MCF 10A (cell line): ENCODE data around the gene PRLR. TPM values are rescaled to one million over a fixed set of nuclear protein-coding genes. Genes with fewer than 3 reads are reported as not detected.

Experiments
- BruUV-seq: library from RNA; stranded (reverse); fragments of 400-500 nt; replicated peaks from 2 replicates; lab custom pipeline; 2021; lab: Mats Ljungman, UMichigan
- CTCF ChIA-PET: fragments of 300-600 bp; sonication (Branson Sonifier 250); formaldehyde crosslinking; extraction: SDS; loops from one replicate; lab custom pipeline; 2021; ENCODE audit warnings: antibody characterized with exemption, inconsistent platforms; lab: Yijun Ruan, JAX
- POLR2A ChIA-PET: fragments of 300-600, 350-650 bp; sonication (Branson Sonifier 250); formaldehyde crosslinking; extraction: SDS; loops from one replicate; lab custom pipeline; 2020; ENCODE audit warnings: antibody characterized with exemption, inconsistent platforms; lab: Yijun Ruan, JAX
- DNase-seq: peaks from one replicate; pipeline ENCODE4 v3.0.0-alpha.2; 2018; ENCODE audit not compliant: unreplicated experiment
- H3K27ac Mint-ChIP-seq: one replicate; pipeline ENCODE4 v1.8.0; 2022; ENCODE audit warnings: mild to moderate bottlenecking, low read depth, mixed read lengths; ENCODE audit not compliant: unreplicated experiment
- H3K27me3 Mint-ChIP-seq: one replicate; pipeline ENCODE4 v1.8.0; 2022; ENCODE audit warnings: mixed read lengths; ENCODE audit not compliant: insufficient read depth, unreplicated experiment
- H3K36me3 Mint-ChIP-seq: one replicate; pipeline ENCODE4 v1.8.0; 2022; ENCODE audit warnings: mild to moderate bottlenecking, moderate library complexity, mixed read lengths; ENCODE audit not compliant: insufficient read depth, unreplicated experiment
- H3K4me1 Mint-ChIP-seq: one replicate; pipeline ENCODE4 v1.8.0; 2022; ENCODE audit warnings: mixed read lengths; ENCODE audit not compliant: insufficient read depth, unreplicated experiment
- H3K4me3 Mint-ChIP-seq: one replicate; pipeline ENCODE4 v1.8.0; 2022; ENCODE audit warnings: mild to moderate bottlenecking, moderate library complexity, mixed read lengths; ENCODE audit not compliant: unreplicated experiment
- H3K9me3 Mint-ChIP-seq: one replicate; pipeline ENCODE4 v1.8.0; 2022; ENCODE audit warnings: mixed read lengths; ENCODE audit not compliant: unreplicated experiment
- CTCF ChIP-seq: fragments of 200-600 bp; IDR thresholded peaks from one replicate; pipeline ENCODE4 v1.8.0; 2022; ENCODE audit warnings: antibody characterized with exemption, mild to moderate bottlenecking; ENCODE audit not compliant: unreplicated experiment
- intact Hi-C: fragments of 100-400 bp; cut with micrococcal nuclease; formaldehyde crosslinking; loops from 2 replicates; pipeline ENCODE4 v1.14.1; 2022
- total RNA-seq: library from RNA; stranded (reverse); gene quantifications from 2 replicates; pipeline ENCODE4 v1.2.3, GENCODE V29; 2022

PRLR gene
- total RNA-seq, 1 experiment from 2014 or later = 0.16 TPM

- ChIA-PET POLR2A (interaction anchor here (0.6 kb wide), 1 partner anchor 731 kb away, joined by 3 read pairs; no protein-coding TSS in a partner anchor), CTCF (interaction anchor here (0.6 to 1.2 kb wide), 2 partner anchors 10 to 78 kb away, joined by 3 read pairs; no protein-coding TSS in a partner anchor)
- Mint-ChIP-seq H3K4me3 (no peak overlapping the region), H3K4me1 (no peaks in the 10 kb centered on the region), H3K27ac (no peak overlapping the region), H3K36me3 (no peaks in the 10 kb centered on the region), H3K27me3 (peaks cover 14% of the 10 kb centered on the region), H3K9me3 (no peaks in the 10 kb centered on the region)
- no peak for DNase-seq
- TF ChIP-seq CTCF = no peak
- intact Hi-C loops = no loop called here
- BruUV-seq = no TSS peak
These were observed 64.2 kb downstream of the PRLR start for GRCh38 chr5:35166043-35166442.

GRCh38 chr5:35164860-35165542 lies 65.3 kb downstream of the PRLR start:
- no peaks in the 10 kb centered on the region for H3K36me3 Mint-ChIP-seq
- ChIA-PET CTCF (interaction anchor here (0.6 to 1.3 kb wide), 4 partner anchors 44 to 493 kb away, joined by 3 to 4 read pairs (median 4); no protein-coding TSS in a partner anchor), POLR2A (no interaction called here)
- no peak for DNase-seq
- no peak overlapping the region for H3K27ac Mint-ChIP-seq
- no peaks in the 10 kb centered on the region for H3K4me1 Mint-ChIP-seq
- peaks cover 14% of the 10 kb centered on the region for H3K27me3 Mint-ChIP-seq
- no TSS peak for BruUV-seq
- intact Hi-C loops = no loop called here
- TF ChIP-seq CTCF = no peak
- no peaks in the 10 kb centered on the region for H3K9me3 Mint-ChIP-seq
- H3K4me3 Mint-ChIP-seq = no peak overlapping the region

GRCh38 chr5:35163710-35164033 lies 66.6 kb downstream of the PRLR start:
- DNase-seq = no peak
- no peaks in the 10 kb centered on the region for H3K4me1 Mint-ChIP-seq
- H3K27me3 Mint-ChIP-seq = peaks cover 14% of the 10 kb centered on the region
- BruUV-seq = no TSS peak
- intact Hi-C loops = no loop called here
- CTCF ChIA-PET = interaction anchor here (1.3 kb wide), 1 partner anchor 42 kb away, joined by 4 read pairs; no protein-coding TSS in a partner anchor
- POLR2A ChIA-PET = no interaction called here
- H3K36me3 Mint-ChIP-seq = no peaks in the 10 kb centered on the region
- H3K9me3 Mint-ChIP-seq = no peaks in the 10 kb centered on the region
- no peak overlapping the region for H3K27ac Mint-ChIP-seq
- no peak overlapping the region for H3K4me3 Mint-ChIP-seq
- no peak for TF ChIP-seq CTCF

GRCh38 chr5:35162848-35163709 lies 67.2 kb downstream of the PRLR start:
- Mint-ChIP-seq H3K27ac (no peak overlapping the region), H3K36me3 (no peaks in the 10 kb centered on the region), H3K27me3 (peaks cover 14% of the 10 kb centered on the region), H3K9me3 (no peaks in the 10 kb centered on the region), H3K4me1 (no peaks in the 10 kb centered on the region), H3K4me3 (no peak overlapping the region)
- no peak for TF ChIP-seq CTCF
- ChIA-PET CTCF (interaction anchor here (0.6 to 1.3 kb wide), 2 partner anchors 42 to 640 kb away, joined by 3 to 4 read pairs; no protein-coding TSS in a partner anchor), POLR2A (no interaction called here)
- no TSS peak for BruUV-seq
- intact Hi-C loops = no loop called here
- no peak for DNase-seq
